Caco-2 (cell line): ENCODE data around the gene CYCS. TPM values are rescaled to one million over a fixed set of nuclear protein-coding genes. Genes with fewer than 3 reads are reported as not detected.

Experiments used
- BruUV-seq: library from RNA; stranded (reverse); fragments of 400-500 nt; replicated peaks from 2 replicates; lab custom pipeline; 2021; lab: Mats Ljungman, UMichigan
- CTCF ChIA-PET: fragments of 300-600 bp; sonication (Branson Sonifier 250); formaldehyde crosslinking; loops from one replicate; lab custom pipeline; 2022; ENCODE audit warnings: antibody characterized with exemption; lab: Charles Lee
- POLR2A ChIA-PET: fragments of 300-600 bp; sonication (Branson Sonifier 250); formaldehyde crosslinking; loops from one replicate; lab custom pipeline; 2022; ENCODE audit warnings: antibody characterized with exemption; lab: Charles Lee
- DNase-seq, 2 experiments: peaks; one replicate each; pipeline versions ENCODE4 v3.0.0 to v3.0.0-alpha.2; 2020 to 2022
- H3K27me3 ChIP-seq: replicated peaks from 2 replicates; pipeline ENCODE4 v1.6.0; 2011; ENCODE audit warnings: low read length; ENCODE audit not compliant: control insufficient read depth, insufficient read depth
- H3K36me3 ChIP-seq: 2 replicates; pipeline ENCODE4 v1.5.1; 2011; ENCODE audit warnings: low read length; ENCODE audit not compliant: control insufficient read depth, insufficient read depth
- H3K4me1 ChIP-seq: fragments of 250-450 bp; sonication (Bioruptor Pico); 2 replicates; pipeline ENCODE4 v1.5.1; 2020; ENCODE audit warnings: mild to moderate bottlenecking
- H3K4me3 ChIP-seq: 2 replicates; pipeline ENCODE4 v1.5.1; 2011; ENCODE audit warnings: low read depth, mild to moderate bottlenecking, control low read depth, low read length
- H3K9me3 ChIP-seq: fragments of 250-450 bp; sonication (Bioruptor Pico); 2 replicates; pipeline ENCODE4 v1.5.1; 2020; ENCODE audit warnings: mild to moderate bottlenecking, moderate library complexity
- H3K27ac Mint-ChIP-seq: one replicate; pipeline ENCODE4 v1.8.0; 2022; ENCODE audit warnings: mixed read lengths; ENCODE audit not compliant: unreplicated experiment
- H3K27me3 Mint-ChIP-seq: one replicate; pipeline ENCODE4 v1.8.0; 2022; ENCODE audit warnings: mixed read lengths; ENCODE audit not compliant: insufficient read depth, unreplicated experiment
- H3K36me3 Mint-ChIP-seq: one replicate; pipeline ENCODE4 v1.8.0; 2022; ENCODE audit warnings: mild to moderate bottlenecking, mixed read lengths; ENCODE audit not compliant: insufficient read depth, unreplicated experiment
- H3K4me1 Mint-ChIP-seq: one replicate; pipeline ENCODE4 v1.8.0; 2022; ENCODE audit warnings: low read depth, mixed read lengths; ENCODE audit not compliant: unreplicated experiment
- H3K4me3 Mint-ChIP-seq: one replicate; pipeline ENCODE4 v1.8.0; 2022; ENCODE audit warnings: mild to moderate bottlenecking, moderate library complexity, mixed read lengths; ENCODE audit not compliant: unreplicated experiment
- H3K9me3 Mint-ChIP-seq: one replicate; pipeline ENCODE4 v1.8.0; 2022; ENCODE audit warnings: mixed read lengths; ENCODE audit not compliant: unreplicated experiment
- intact Hi-C: fragments of 100-400 bp; cut with micrococcal nuclease; formaldehyde crosslinking; loops from one replicate; pipeline ENCODE4 v1.10.0; 2022; ENCODE audit not compliant: unreplicated experiment
- total RNA-seq: library from RNA; stranded (reverse); gene quantifications from 2 replicates; pipeline ENCODE4 v1.2.3, GENCODE V29; 2022
- TF ChIP-seq, protein P1 (sequence below), 2 experiments: fragments of 200-600 bp in 1 of 2; IDR thresholded peaks; 1 replicate in 1 of 2; 2 replicates in 1 of 2; pipeline versions ENCODE4 v1.5.1 to v1.8.0; 2011 to 2022; ENCODE audit warnings: antibody characterized with exemption in 1 of 2, control low read depth in 1 of 2, inconsistent platforms in 1 of 2, low read depth in 1 of 2, low read length in 1 of 2, mild to moderate bottlenecking in 1 of 2, moderate library complexity in 1 of 2; ENCODE audit not compliant: insufficient read depth in 1 of 2, severe bottlenecking in 1 of 2, unreplicated experiment in 1 of 2

The CYCS gene
- total RNA-seq, 1 experiment from 2014 or later: 156 TPM

DNA sequence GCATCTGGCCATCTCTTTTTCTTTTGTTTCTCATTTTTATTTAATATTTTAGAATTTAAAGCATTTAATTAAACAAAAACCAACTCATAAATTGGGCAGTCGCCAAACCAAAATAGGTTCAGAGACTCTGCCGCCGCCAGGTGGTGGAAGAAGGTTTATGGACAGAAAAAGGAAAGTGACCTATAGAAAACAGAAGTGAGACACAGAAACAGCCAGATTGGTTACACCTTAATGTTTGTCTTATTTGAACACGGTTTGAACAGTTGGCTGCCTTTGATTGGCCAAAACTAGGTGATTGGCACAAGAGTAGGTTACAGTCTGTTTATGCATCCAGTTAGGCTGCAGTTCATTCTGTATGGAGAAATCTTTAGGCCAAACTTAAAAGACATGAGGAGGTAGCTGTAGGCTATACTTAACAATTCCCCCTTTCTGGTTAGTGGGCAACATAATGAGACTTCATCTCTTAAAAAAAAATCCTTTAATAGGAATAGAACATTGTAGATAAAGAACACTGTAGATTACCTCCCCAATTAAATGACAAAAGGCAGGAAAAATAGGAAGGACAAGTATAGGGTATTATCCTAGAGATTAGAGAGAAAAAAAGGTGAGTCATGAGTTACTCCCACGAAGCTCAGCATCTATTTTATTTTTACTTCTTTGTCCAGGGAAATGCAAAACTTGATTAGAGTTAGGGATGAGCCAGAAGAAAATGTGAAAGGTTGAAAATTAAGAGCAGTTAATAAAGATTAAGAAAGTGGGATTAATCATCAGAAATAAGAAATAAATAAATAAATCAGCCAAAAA lies 23.9 kb upstream of the CYCS start:
- TF ChIP-seq, protein P1, sequence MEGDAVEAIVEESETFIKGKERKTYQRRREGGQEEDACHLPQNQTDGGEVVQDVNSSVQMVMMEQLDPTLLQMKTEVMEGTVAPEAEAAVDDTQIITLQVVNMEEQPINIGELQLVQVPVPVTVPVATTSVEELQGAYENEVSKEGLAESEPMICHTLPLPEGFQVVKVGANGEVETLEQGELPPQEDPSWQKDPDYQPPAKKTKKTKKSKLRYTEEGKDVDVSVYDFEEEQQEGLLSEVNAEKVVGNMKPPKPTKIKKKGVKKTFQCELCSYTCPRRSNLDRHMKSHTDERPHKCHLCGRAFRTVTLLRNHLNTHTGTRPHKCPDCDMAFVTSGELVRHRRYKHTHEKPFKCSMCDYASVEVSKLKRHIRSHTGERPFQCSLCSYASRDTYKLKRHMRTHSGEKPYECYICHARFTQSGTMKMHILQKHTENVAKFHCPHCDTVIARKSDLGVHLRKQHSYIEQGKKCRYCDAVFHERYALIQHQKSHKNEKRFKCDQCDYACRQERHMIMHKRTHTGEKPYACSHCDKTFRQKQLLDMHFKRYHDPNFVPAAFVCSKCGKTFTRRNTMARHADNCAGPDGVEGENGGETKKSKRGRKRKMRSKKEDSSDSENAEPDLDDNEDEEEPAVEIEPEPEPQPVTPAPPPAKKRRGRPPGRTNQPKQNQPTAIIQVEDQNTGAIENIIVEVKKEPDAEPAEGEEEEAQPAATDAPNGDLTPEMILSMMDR (IDR thresholded peaks at IDR 0.05; ENCODE audit: insufficient read depth in 1 of 2, low read depth in 1 of 2, low read length in 1 of 2, severe bottlenecking in 1 of 2, unreplicated experiment in 1 of 2): no peak
- H3K4me1 ChIP-seq: peaks cover 19% of the 10 kb centered on the region
- no TSS peak for BruUV-seq
- peaks cover 22% of the 10 kb centered on the region for H3K4me1 Mint-ChIP-seq
- H3K36me3 Mint-ChIP-seq: no peaks in the 10 kb centered on the region
- H3K4me3 ChIP-seq: no peak overlapping the region
- H3K27ac Mint-ChIP-seq: no peak overlapping the region
- DNase-seq: no peak
- H3K9me3 ChIP-seq: no peaks in the 10 kb centered on the region
- no peaks in the 10 kb centered on the region for H3K36me3 ChIP-seq
- H3K4me3 Mint-ChIP-seq: no peak overlapping the region
- intact Hi-C loops: no loop called here
- ChIA-PET CTCF (interaction anchor here (1.3 kb wide), 1 partner anchor 32 kb away, joined by 3 read pairs; no protein-coding TSS in a partner anchor), POLR2A (interaction anchor here (0.6 to 1.5 kb wide), 3 partner anchors 24 to 1051 kb away, joined by 3 to 4 read pairs (median 3); partner anchors contain the start of gene CYCS)
- H3K27me3 Mint-ChIP-seq: no peaks in the 10 kb centered on the region
- H3K9me3 Mint-ChIP-seq: no peaks in the 10 kb centered on the region
- no peaks in the 10 kb centered on the region for H3K27me3 ChIP-seq

DNA sequence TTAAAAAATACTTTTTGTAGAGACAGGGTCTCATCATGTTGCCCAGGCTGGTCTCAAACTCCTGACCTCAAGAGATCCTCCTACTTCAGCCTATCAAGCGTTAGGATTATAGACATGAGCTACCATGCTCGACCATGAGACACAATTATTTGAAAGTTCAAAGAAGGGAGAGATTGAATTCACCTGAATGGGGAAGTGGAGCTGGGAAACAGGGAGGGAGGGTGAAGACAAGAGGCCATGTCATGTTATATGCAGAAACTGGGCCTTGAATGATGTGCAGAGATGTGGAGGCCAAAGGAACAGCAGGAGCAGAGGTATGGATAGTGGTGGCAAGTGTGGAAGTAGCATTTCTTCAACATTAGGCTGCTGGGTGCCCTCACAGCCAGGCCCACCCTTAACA lies 18.7 kb upstream of the CYCS start:
- intact Hi-C loops: loop anchor here (1.0 kb wide), 1 partner anchor 18 kb away; the partner anchor contains the start of gene CYCS
- Mint-ChIP-seq H3K27me3 (no peaks in the 10 kb centered on the region), H3K4me1 (peaks cover 16% of the 10 kb centered on the region), H3K4me3 (no peak overlapping the region), H3K27ac (no peak overlapping the region), H3K36me3 (no peaks in the 10 kb centered on the region), H3K9me3 (no peaks in the 10 kb centered on the region)
- peaks cover 19% of the 10 kb centered on the region for H3K4me1 ChIP-seq
- H3K4me3 ChIP-seq: no peak overlapping the region
- no peaks in the 10 kb centered on the region for H3K27me3 ChIP-seq
- TF ChIP-seq, protein P1 (IDR thresholded peaks at IDR 0.05; ENCODE audit: insufficient read depth in 1 of 2, low read depth in 1 of 2, low read length in 1 of 2, severe bottlenecking in 1 of 2, unreplicated experiment in 1 of 2): no peak
- H3K36me3 ChIP-seq: no peaks in the 10 kb centered on the region
- CTCF ChIA-PET: no interaction called here
- POLR2A ChIA-PET: no interaction called here
- H3K9me3 ChIP-seq: no peaks in the 10 kb centered on the region
- DNase-seq: no peak
- no TSS peak for BruUV-seq

DNA sequence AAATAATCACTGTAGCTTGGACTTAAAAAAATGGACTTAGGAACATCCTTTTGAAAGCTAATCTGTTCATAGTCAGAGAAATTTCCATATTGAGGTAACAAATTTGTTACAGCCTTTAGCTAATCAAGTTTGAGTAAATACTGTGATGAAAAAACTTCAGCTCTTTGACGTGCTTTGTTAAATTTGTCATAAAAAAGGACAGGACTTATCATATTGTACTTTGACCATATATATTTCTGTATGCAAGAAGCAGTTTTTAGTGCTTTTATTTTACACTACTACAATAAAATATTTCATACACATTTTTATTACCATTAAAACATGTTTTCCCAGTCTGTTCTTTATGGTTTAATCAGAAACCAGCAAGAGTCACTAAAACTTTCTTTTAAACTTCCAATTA lies 14.5 kb upstream of the CYCS start:
- Histone ChIP-seq H3K4me3 (no peak overlapping the region), H3K36me3 (no peaks in the 10 kb centered on the region), H3K27me3 (no peaks in the 10 kb centered on the region), H3K4me1 (peaks cover 4% of the 10 kb centered on the region), H3K9me3 (no peaks in the 10 kb centered on the region)
- Mint-ChIP-seq H3K27ac (no peak overlapping the region), H3K4me1 (no peaks in the 10 kb centered on the region), H3K9me3 (no peaks in the 10 kb centered on the region), H3K36me3 (no peaks in the 10 kb centered on the region), H3K27me3 (no peaks in the 10 kb centered on the region), H3K4me3 (no peak overlapping the region)
- ChIA-PET CTCF (interaction anchor here (1.3 to 1.7 kb wide), 2 partner anchors 14 to 41 kb away, joined by 3 read pairs; partner anchors contain the start of gene CYCS), POLR2A (no interaction called here)
- no peak for DNase-seq
- TF ChIP-seq, protein P1 (IDR thresholded peaks at IDR 0.05; ENCODE audit: insufficient read depth in 1 of 2, low read depth in 1 of 2, low read length in 1 of 2, severe bottlenecking in 1 of 2, unreplicated experiment in 1 of 2): no peak
- no TSS peak for BruUV-seq
- intact Hi-C loops: no loop called here
